Right atrium auricular region (tissue), 2 donors: ENCODE measurements around the gene ARRDC5. TPM values are rescaled to one million over a fixed set of nuclear protein-coding genes. Genes with fewer than 3 reads are reported as not detected.
A peak's percentile ranks its signal among the peaks of the same experiment; 100 is the strongest.

Source experiments
- DNase-seq: peaks from one replicate; pipeline ENCODE4 v3.0.0-alpha.2; 2019; ENCODE audit warnings: low spot score
- H3K27ac ChIP-seq, 2 donors: fragments of 200-600 bp; sonication (generic); 1 replicate in 1 of 2; 2 replicates in 1 of 2; pipeline ENCODE4 v1.5.1; 2016 to 2019
- H3K27me3 ChIP-seq, 2 donors: fragments of 200-600 bp; sonication (generic); one replicate each; pipeline versions ENCODE4 v1.5.1 to v1.6.0; 2017 to 2019
- H3K36me3 ChIP-seq: fragments of 200-600 bp; sonication (generic); one replicate; pipeline ENCODE4 v1.5.1; 2016
- H3K4me1 ChIP-seq, 2 donors: fragments of 200-600 bp; sonication (generic); one replicate each; pipeline versions ENCODE4 v1.5.1 to v1.6.0; 2017 to 2019
- H3K4me3 ChIP-seq, 2 donors: fragments of 200-600 bp; sonication (generic); 1 replicate in 1 of 2; 2 replicates in 1 of 2; pipeline ENCODE4 v1.5.1; 2017 to 2019; ENCODE audit warnings: mild to moderate bottlenecking in 1 of 2, moderate library complexity in 1 of 2
- H3K9me3 ChIP-seq, 2 donors: fragments of 200-600 bp; sonication (generic); one replicate each; pipeline ENCODE4 v1.5.1; 2019
- CTCF ChIP-seq, 2 donors: fragments of 200-600 bp; sonication (generic); IDR thresholded peaks; one replicate each; pipeline ENCODE4 v1.5.1; 2019; ENCODE audit warnings: antibody characterized with exemption in 2 of 2
- total RNA-seq, 2 donors: library from RNA; depleted of rRNA; stranded (reverse); fragments of >200 nt; gene quantifications; one replicate each; pipeline ENCODE4 v1.1.0, GENCODE V29; 2016

ARRDC5 gene
- total RNA-seq, 2 donors from 2014 or later = not detected

DNA sequence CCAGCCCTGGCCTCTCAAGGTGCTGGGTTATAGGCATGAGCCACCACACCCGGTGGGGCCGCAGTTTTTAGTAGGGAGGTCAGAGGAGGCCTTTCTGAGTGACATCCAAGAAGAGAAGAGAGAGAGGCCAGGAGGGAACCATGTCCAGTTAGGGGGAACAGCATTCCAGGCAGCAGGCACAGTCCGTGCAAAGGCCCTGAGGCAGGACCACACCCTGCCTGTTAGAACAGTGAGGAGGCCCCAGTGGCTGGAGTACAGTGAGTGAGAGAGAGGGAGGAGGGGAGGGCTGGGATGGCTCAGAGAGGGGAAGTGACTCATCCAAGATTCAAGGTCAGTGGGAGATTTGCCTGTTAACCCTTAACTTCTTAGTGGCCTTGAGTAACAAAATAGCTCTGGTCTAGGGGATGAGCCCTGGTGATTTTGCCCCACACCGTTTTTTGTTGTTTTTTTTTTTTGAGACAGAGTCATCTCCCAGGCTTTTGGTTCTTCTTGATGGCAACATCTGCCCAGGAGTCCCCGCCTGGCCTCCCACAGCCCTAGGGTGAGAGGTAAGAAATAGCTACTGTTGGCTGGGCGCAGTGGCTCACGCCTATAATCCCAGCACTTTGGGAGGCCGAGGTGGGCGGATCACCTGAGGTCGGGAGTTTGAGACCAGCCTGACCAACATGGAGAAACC, 32.5 kb downstream of the ARRDC5 start:
- Histone ChIP-seq H3K27me3 (no peaks in the 10 kb centered on the region), H3K27ac (no peak overlapping the region), H3K9me3 (no peaks in the 10 kb centered on the region), H3K36me3 (no peaks in the 10 kb centered on the region), H3K4me3 (no peak overlapping the region), H3K4me1 (peaks cover 0 to 11% of the 10 kb centered on the region in 2 donors)
- TF ChIP-seq CTCF (IDR thresholded peaks at IDR 0.05) = no peak
- DNase-seq = peak; percentile 62

GRCh38 chr19:4868286-4868834, 34.3 kb downstream of the ARRDC5 start:
- peaks cover 0 to 11% of the 10 kb centered on the region in 2 donors for H3K4me1 ChIP-seq
- no peak for DNase-seq
- no peaks in the 10 kb centered on the region for H3K36me3 ChIP-seq
- H3K27me3 ChIP-seq = no peaks in the 10 kb centered on the region
- H3K4me3 ChIP-seq = peak overlapping the region in 1 of 2 donors; percentile 85
- no peak for TF ChIP-seq CTCF (IDR thresholded peaks at IDR 0.05)
- H3K9me3 ChIP-seq = no peaks in the 10 kb centered on the region
- H3K27ac ChIP-seq = no peak overlapping the region

DNA sequence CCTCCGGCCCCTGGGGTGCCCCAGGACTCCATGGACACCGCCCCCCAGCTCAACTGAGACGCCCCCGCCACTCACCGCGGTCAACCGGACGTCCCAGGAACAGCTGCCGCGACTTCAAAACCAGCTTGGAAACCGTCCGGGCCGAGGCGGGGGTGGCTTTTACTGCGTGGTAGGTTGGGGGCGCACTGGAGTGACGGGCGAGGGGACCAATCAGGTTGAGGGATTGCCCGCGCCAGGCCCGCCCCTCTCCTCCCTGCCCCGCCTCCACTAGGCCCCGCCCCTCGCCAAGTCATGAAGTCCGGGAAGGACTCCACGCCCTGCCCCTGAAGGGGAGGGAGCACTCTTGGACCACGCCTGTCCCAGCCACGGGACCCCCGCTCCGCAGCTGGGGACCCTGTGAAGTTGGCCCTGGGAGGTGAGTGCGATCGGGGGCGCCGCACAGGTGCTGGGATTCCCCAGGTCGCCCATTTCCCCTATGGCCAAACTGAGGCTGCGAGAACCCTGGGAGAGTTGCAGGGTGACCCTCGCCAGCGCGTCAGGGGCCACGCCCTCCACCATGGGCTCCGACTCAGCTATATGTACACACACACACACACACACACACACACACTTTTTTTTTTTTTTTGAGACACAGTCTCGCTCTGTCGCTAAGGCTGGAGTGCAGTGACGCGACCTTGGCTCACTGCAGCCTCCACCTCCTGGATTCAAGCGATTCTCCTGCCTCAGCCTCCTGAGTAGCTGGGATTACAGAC, 35.0 kb downstream of the ARRDC5 start, which contains the start of gene PLIN3:
TSS of gene PLIN3 (minus strand) at position 134 of the 752 bp plus-strand sequence. CDS start 6,273 bp downstream, outside the sequence.
- TF ChIP-seq CTCF (IDR thresholded peaks at IDR 0.05) = peak in 1 of 2 donors; percentile 9
- H3K36me3 ChIP-seq = no peaks in the 10 kb centered on the region
- peak within 1 kb of the TSS; percentile 85 to 88 for H3K4me3 ChIP-seq
- H3K4me1 ChIP-seq = peaks cover 0 to 11% of the 10 kb centered on the region in 2 donors
- DNase-seq = peak; percentile 99
- no peaks in the 10 kb centered on the region for H3K27me3 ChIP-seq
- peak within 1 kb of the TSS; percentile 81 to 86 for H3K27ac ChIP-seq
- H3K9me3 ChIP-seq = no peaks in the 10 kb centered on the region

DNA sequence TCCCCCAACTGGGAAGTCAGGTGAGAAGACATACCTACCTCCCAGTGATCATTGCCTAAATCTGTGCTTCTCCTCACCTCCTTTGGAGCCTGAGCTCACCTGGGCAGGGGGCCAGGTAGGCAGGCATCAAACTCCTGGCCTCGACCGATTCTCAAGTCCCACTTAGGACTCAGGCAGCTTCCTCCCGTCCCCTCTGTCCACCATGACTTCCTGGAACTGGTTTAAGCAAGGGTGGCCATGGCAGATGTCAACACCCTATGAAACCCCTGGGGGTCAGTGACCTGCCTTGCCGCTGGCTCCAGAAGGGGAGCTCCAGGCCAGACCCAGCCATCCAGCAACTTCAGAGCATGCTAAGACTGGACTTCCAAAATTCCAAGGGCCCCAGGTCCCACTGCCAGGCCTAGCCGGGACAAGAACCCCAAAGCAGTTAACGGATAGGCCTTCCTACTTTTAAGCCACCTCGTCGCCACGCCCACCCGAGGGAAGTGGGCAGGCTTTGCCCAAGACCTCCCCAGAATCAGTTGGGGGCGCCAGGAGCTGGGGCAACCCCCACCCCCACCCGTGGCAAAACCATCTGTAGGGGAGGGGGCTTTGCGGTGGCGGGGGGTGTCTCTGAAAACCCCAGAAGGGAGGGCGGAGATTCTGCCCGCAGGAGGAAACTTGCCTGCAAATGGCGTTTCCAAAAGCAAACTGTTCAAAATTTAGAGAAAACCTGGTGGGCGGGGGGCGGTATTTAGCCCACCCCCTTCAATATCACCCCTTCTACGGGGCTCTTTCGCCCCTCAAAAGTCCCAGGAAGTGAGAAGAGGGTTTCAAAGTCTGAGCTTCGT, 35.9 kb downstream of the ARRDC5 start:
- Histone ChIP-seq H3K27ac (peak overlapping the region; percentile 81 to 86), H3K36me3 (peaks cover 4% of the 10 kb centered on the region), H3K9me3 (no peaks in the 10 kb centered on the region), H3K4me1 (peaks cover 0 to 11% of the 10 kb centered on the region in 2 donors), H3K4me3 (peak overlapping the region; percentile 85 to 88), H3K27me3 (no peaks in the 10 kb centered on the region)
- TF ChIP-seq CTCF (IDR thresholded peaks at IDR 0.05) = no peak
- peak; percentile 69 for DNase-seq

DNA sequence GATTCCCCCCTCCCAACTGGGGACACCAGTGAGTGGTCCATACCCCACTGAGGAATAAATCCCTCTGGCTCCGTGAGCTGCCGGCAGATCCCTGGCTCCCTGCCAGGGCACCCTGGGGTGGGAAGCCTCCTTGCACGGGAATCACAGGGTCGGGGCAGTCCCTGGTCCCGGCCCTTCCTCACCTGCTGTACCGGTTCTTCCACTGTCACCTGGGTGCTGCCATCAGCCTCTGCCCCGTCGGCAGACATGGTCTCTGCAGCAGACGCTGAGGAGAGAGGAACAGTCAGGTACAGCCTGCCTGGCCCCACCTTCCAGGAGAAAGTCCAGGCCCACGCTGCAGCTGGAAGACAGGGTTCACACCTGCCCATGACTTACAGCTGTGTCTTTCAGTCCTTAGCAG, 41.5 kb downstream of the ARRDC5 start:
- Histone ChIP-seq H3K4me3 (no peak overlapping the region), H3K9me3 (no peaks in the 10 kb centered on the region), H3K4me1 (peaks cover 0 to 2% of the 10 kb centered on the region in 2 donors), H3K27ac (no peak overlapping the region), H3K36me3 (peaks cover 39% of the 10 kb centered on the region), H3K27me3 (no peaks in the 10 kb centered on the region)
- TF ChIP-seq CTCF (IDR thresholded peaks at IDR 0.05) = no peak
- no peak for DNase-seq
